ENCODE results near the gene HES5.

DNA sequence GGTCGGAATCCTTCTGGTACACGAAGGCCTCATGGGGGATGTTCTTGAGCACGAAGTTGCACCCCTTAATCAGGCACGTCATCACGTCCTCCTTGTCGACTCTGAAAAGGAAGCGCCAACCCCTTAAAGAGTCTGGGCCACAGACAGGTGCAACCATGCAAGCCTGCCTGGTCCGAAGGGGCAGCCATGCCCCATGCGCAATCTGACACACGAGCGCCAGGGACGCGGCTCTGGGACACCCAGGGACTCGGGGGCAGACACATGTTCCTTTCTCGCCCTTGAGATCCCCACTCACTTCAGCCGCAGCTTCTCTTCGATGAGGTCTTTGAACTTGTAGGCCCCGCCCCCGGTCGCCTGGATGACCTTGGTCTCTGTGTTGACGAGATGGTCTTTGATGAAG, 9.3 kb downstream of the HES5 start:
- TF ChIP-seq, protein P1, sequence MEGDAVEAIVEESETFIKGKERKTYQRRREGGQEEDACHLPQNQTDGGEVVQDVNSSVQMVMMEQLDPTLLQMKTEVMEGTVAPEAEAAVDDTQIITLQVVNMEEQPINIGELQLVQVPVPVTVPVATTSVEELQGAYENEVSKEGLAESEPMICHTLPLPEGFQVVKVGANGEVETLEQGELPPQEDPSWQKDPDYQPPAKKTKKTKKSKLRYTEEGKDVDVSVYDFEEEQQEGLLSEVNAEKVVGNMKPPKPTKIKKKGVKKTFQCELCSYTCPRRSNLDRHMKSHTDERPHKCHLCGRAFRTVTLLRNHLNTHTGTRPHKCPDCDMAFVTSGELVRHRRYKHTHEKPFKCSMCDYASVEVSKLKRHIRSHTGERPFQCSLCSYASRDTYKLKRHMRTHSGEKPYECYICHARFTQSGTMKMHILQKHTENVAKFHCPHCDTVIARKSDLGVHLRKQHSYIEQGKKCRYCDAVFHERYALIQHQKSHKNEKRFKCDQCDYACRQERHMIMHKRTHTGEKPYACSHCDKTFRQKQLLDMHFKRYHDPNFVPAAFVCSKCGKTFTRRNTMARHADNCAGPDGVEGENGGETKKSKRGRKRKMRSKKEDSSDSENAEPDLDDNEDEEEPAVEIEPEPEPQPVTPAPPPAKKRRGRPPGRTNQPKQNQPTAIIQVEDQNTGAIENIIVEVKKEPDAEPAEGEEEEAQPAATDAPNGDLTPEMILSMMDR (IDR thresholded peaks at IDR 0.05), result no peak
- no peak for TF ChIP-seq POLR2A (IDR thresholded peaks at IDR 0.05)

All from gastroesophageal sphincter (tissue), 3 donors.